Kasumi-1 (cell line): Measurements from ENCODE around the gene HOXD10.

Experiments used
- DNase-seq, 2 experiments: peaks; one replicate each; lab custom pipeline; 2025; lab: John Stamatoyannopoulos, UW

The HOXD10 gene

GRCh38 chr2:176151442-176152287 is 35.1 kb downstream of the HOXD10 start, which contains the start of gene HOXD4:
Gene HOXD4, plus strand, starts transcription at chr2:176151550. Its CDS starts 84 bp downstream, at chr2:176151634.
- DNase-seq = no peak

- DNase-seq = no peak
These were observed 36.0 kb downstream of the HOXD10 start for GRCh38 chr2:176152350-176153181.

GRCh38 chr2:176154576-176155252 is 38.1 kb downstream of the HOXD10 start:
- no peak for DNase-seq

- DNase-seq = no peak
These were observed 38.9 kb downstream of the HOXD10 start for GRCh38 chr2:176155356-176156044.

GRCh38 chr2:176156301-176156806 is 39.8 kb downstream of the HOXD10 start:
- no peak for DNase-seq

- DNase-seq = no peak
These were observed 40.4 kb downstream of the HOXD10 start, which contains the start of gene HOXD3 for GRCh38 chr2:176156807-176157498. Gene HOXD3, plus strand, starts transcription at chr2:176157307. Its CDS starts 11,808 bp downstream, at chr2:176169115.

GRCh38 chr2:176157499-176158185 is 41.1 kb downstream of the HOXD10 start:
- DNase-seq = no peak

- DNase-seq = no peak
These were observed 41.6 kb downstream of the HOXD10 start for GRCh38 chr2:176158186-176158591.

- DNase-seq = no peak
These were observed 42.5 kb downstream of the HOXD10 start for GRCh38 chr2:176158855-176159662.

GRCh38 chr2:176159663-176160250 is 43.2 kb downstream of the HOXD10 start:
- no peak for DNase-seq

- no peak for DNase-seq
These were observed 43.8 kb downstream of the HOXD10 start for GRCh38 chr2:176160251-176160985.

GRCh38 chr2:176160986-176161824 is 44.6 kb downstream of the HOXD10 start:
- no peak for DNase-seq

GRCh38 chr2:176161825-176162626 is 45.4 kb downstream of the HOXD10 start:
- DNase-seq = no peak

GRCh38 chr2:176162911-176163671 is 46.5 kb downstream of the HOXD10 start:
- no peak for DNase-seq

GRCh38 chr2:176163672-176164056 is 47.1 kb downstream of the HOXD10 start:
- no peak for DNase-seq

- no peak for DNase-seq
These were observed 47.6 kb downstream of the HOXD10 start for GRCh38 chr2:176164201-176164600.
